HG03469 (cell line): ENCODE data around the gene ADCY4.
A peak's percentile ranks its signal among the peaks of the same experiment; 100 is the strongest.
"Not testable (repeated sequence)": the region's sequence is repeated elsewhere in the genome, so short reads cannot be mapped to it uniquely, and the experiment has no call there.

Experiments used
- ATAC-seq: cut with Tn5 transposase; IDR thresholded peaks from one replicate; pipeline ENCODE4 v1.9.1; 2021; ENCODE audit warnings: mild to moderate bottlenecking, moderate library complexity, moderate number of reproducible peaks; ENCODE audit not compliant: unreplicated experiment

Gene ADCY4

GRCh38 chr14:24366721-24367513 lies 32.0 kb upstream of the ADCY4 start:
- peak; percentile 34 for ATAC-seq

GRCh38 chr14:24366413-24366720 lies 31.5 kb upstream of the ADCY4 start:
- no peak for ATAC-seq

- no peak for ATAC-seq
Measured at GRCh38 chr14:24365600-24366412, 30.9 kb upstream of the ADCY4 start.

- ATAC-seq, result no peak
Measured at GRCh38 chr14:24364841-24365240, 30.0 kb upstream of the ADCY4 start.

- no peak for ATAC-seq
Measured at GRCh38 chr14:24363401-24363800, 28.5 kb upstream of the ADCY4 start.

- ATAC-seq, result no peak
Measured at GRCh38 chr14:24362241-24362960, 27.5 kb upstream of the ADCY4 start.

GRCh38 chr14:24361326-24361725 lies 26.5 kb upstream of the ADCY4 start:
- no peak for ATAC-seq

- ATAC-seq, result no peak
Measured at GRCh38 chr14:24360281-24360680, 25.4 kb upstream of the ADCY4 start.

- no peak for ATAC-seq
Measured at GRCh38 chr14:24356208-24356607, 21.3 kb upstream of the ADCY4 start.

- ATAC-seq, result no peak
Measured at GRCh38 chr14:24355009-24355408, 20.1 kb upstream of the ADCY4 start.

GRCh38 chr14:24354482-24354825 lies 19.6 kb upstream of the ADCY4 start:
- ATAC-seq, result not testable (repeated sequence)

- ATAC-seq, result no peak
Measured at GRCh38 chr14:24353559-24354481, 18.9 kb upstream of the ADCY4 start.

GRCh38 chr14:24351517-24351916 lies 16.6 kb upstream of the ADCY4 start:
- ATAC-seq, result no peak

- no peak for ATAC-seq
Measured at GRCh38 chr14:24349742-24350141, 14.9 kb upstream of the ADCY4 start.

GRCh38 chr14:24348186-24348585 lies 13.3 kb upstream of the ADCY4 start:
- no peak for ATAC-seq

- no peak for ATAC-seq
Measured at GRCh38 chr14:24347134-24347533, 12.3 kb upstream of the ADCY4 start.

- ATAC-seq, result no peak
Measured at GRCh38 chr14:24343795-24344660, 9.2 kb upstream of the ADCY4 start.

- ATAC-seq, result no peak
Measured at GRCh38 chr14:24342889-24343288, 8.0 kb upstream of the ADCY4 start.

- ATAC-seq, result no peak
Measured at GRCh38 chr14:24340606-24341005, 5.7 kb upstream of the ADCY4 start.
